Gastrocnemius medialis (tissue), 4 donors: ENCODE measurements around the gene KRTAP22-1. TPM values are rescaled to one million over a fixed set of nuclear protein-coding genes. Genes with fewer than 3 reads are reported as not detected.

Experiments used
- ATAC-seq, 2 donors: fragments of 150-250 bp; one replicate each; pipeline ENCODE4 v1.9.1; 2016
- DNase-seq, 2 donors: peaks; one replicate each; pipeline ENCODE4 v3.0.0-alpha.2; 2019
- H3K27ac ChIP-seq, 4 donors: fragments of 200-600 bp; sonication (generic); 1 replicate in 1 of 4; 2 replicates in 3 of 4; pipeline ENCODE4 v1.5.1; 2016 to 2018; ENCODE audit warnings: mild to moderate bottlenecking in 2 of 4, moderate library complexity in 1 of 4
- H3K27me3 ChIP-seq, 3 donors: fragments of 200-600 bp; sonication (generic) in 2 of 3; 1 replicate in 1 of 3; 2 replicates in 2 of 3; pipeline versions ENCODE4 v1.5.1 to v1.6.0; 2016 to 2019; ENCODE audit warnings: mild to moderate bottlenecking in 1 of 3, moderate library complexity in 1 of 3
- H3K36me3 ChIP-seq, 2 donors: fragments of 200-600 bp; sonication (generic) in 1 of 2; one replicate each; pipeline ENCODE4 v1.5.1; 2017 to 2018
- H3K4me1 ChIP-seq, 2 donors: fragments of 200-600 bp; sonication (generic) in 1 of 2; one replicate each; pipeline ENCODE4 v1.5.1; 2016 to 2017; ENCODE audit warnings: mild to moderate bottlenecking in 2 of 2
- H3K4me3 ChIP-seq, 4 donors: fragments of 200-600 bp; sonication (generic) in 3 of 4; 1 replicate in 1 of 4; 2 replicates in 3 of 4; pipeline ENCODE4 v1.5.1; 2016 to 2019; ENCODE audit warnings: mild to moderate bottlenecking in 2 of 4
- H3K9me3 ChIP-seq, 3 donors: fragments of 200-600 bp; sonication (generic) in 2 of 3; 1 replicate in 1 of 3; 2 replicates in 2 of 3; pipeline ENCODE4 v1.5.1; 2016 to 2019
- POLR2A ChIP-seq, 2 donors: fragments of 450-650 bp; IDR thresholded peaks; one replicate each; pipeline ENCODE4 v1.6.1; 2017; ENCODE audit warnings: antibody characterized with exemption in 2 of 2, mild to moderate bottlenecking in 2 of 2, moderate library complexity in 2 of 2
- in situ Hi-C, 4 donors: fragments of 200-750 bp; cut with MboI; loops; one replicate each; pipeline versions ENCODE4 v1.15.0 to v1.8.0; 2017; ENCODE audit warnings: low sequenced_read_pairs in 4 of 4
- intact Hi-C: fragments of 100-400 bp; cut with DNase I; formaldehyde crosslinking; loops from one replicate; pipeline ENCODE4 v1.15.1; 2023; ENCODE audit warnings: low total_unique reads
- total RNA-seq, 4 donors: library from RNA; depleted of rRNA; stranded (reverse); fragments of >200 nt; gene quantifications; one replicate each; pipeline versions ENCODE4 v1.1.0 to v1.2.3, GENCODE V29; 2016
- TF ChIP-seq, protein P1 (sequence below), 5 experiments: fragments of 450-650 bp in 3 of 5; fragments of 200-600 bp in 2 of 5; sonication (generic) in 2 of 5; IDR thresholded peaks in 4 of 5; conservative IDR thresholded peaks in 1 of 5; 1 replicate in 4 of 5; 2 replicates in 1 of 5; pipeline ENCODE4 v1.5.1; 2016 to 2019; ENCODE audit warnings: antibody characterized with exemption in 5 of 5, mild to moderate bottlenecking in 3 of 5, moderate library complexity in 3 of 5

Gene KRTAP22-1
- total RNA-seq, 4 donors from 2014 or later: not detected

- no peak overlapping the region for H3K27ac ChIP-seq
- H3K4me3 ChIP-seq: no peak overlapping the region
- intact Hi-C loops (no loop called here), in situ Hi-C loops (no loop called here)
- H3K36me3 ChIP-seq: no peaks in the 10 kb centered on the region
- H3K27me3 ChIP-seq: no peaks in the 10 kb centered on the region
- H3K4me1 ChIP-seq: no peaks in the 10 kb centered on the region
- H3K9me3 ChIP-seq: no peaks in the 10 kb centered on the region
- ATAC-seq (no peak), DNase-seq (no peak)
- TF ChIP-seq, protein P1, sequence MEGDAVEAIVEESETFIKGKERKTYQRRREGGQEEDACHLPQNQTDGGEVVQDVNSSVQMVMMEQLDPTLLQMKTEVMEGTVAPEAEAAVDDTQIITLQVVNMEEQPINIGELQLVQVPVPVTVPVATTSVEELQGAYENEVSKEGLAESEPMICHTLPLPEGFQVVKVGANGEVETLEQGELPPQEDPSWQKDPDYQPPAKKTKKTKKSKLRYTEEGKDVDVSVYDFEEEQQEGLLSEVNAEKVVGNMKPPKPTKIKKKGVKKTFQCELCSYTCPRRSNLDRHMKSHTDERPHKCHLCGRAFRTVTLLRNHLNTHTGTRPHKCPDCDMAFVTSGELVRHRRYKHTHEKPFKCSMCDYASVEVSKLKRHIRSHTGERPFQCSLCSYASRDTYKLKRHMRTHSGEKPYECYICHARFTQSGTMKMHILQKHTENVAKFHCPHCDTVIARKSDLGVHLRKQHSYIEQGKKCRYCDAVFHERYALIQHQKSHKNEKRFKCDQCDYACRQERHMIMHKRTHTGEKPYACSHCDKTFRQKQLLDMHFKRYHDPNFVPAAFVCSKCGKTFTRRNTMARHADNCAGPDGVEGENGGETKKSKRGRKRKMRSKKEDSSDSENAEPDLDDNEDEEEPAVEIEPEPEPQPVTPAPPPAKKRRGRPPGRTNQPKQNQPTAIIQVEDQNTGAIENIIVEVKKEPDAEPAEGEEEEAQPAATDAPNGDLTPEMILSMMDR (IDR thresholded peaks at IDR 0.05 in 4 of 5, conservative IDR thresholded peaks at IDR 0.05 in 1 of 5): no peak
- no peak for TF ChIP-seq POLR2A (IDR thresholded peaks at IDR 0.05)
These were observed 5.1 kb downstream of the KRTAP22-1 start for GRCh38 chr21:30605968-30606367.

- DNase-seq: no peak
- intact Hi-C loops (no loop called here), in situ Hi-C loops (no loop called here)
- no peak for ATAC-seq
- Histone ChIP-seq H3K27ac (no peak overlapping the region), H3K27me3 (no peaks in the 10 kb centered on the region), H3K9me3 (no peaks in the 10 kb centered on the region), H3K36me3 (no peaks in the 10 kb centered on the region), H3K4me3 (no peak overlapping the region), H3K4me1 (no peaks in the 10 kb centered on the region)
- TF ChIP-seq, protein P1 (IDR thresholded peaks at IDR 0.05 in 4 of 5, conservative IDR thresholded peaks at IDR 0.05 in 1 of 5): no peak
- TF ChIP-seq POLR2A (IDR thresholded peaks at IDR 0.05): no peak
These were observed 11.2 kb downstream of the KRTAP22-1 start for GRCh38 chr21:30612132-30612531.

DNA sequence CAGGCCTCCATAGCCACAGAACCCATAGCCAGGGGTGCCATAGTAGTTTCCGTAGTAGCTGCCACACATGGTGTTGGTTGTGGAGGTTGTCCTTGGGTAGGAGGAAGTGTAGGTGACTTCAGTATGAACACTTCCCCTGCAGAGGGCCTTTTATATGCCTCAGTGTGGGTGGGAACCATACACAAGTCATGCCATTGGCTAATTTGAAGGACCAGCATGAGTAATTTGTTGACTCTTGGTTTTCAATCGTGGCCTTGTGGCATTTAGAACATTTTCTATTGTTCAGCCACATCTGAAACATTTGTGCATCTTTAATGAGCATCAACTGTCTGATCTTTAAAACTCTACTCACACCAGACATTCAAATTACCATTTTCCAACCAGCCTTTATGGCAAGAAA, 12.9 kb downstream of the KRTAP22-1 start, which contains the start of gene KRTAP6-1:
Gene KRTAP6-1, minus strand, starts transcription at position 95 of the 400 bp plus-strand sequence. Its CDS starts 26 bp downstream, at position 69.
- Histone ChIP-seq H3K4me3 (no peak within 1 kb of the TSS), H3K27ac (no peak within 1 kb of the TSS), H3K4me1 (no peaks in the 10 kb centered on the region), H3K27me3 (no peaks in the 10 kb centered on the region), H3K36me3 (no peaks in the 10 kb centered on the region), H3K9me3 (no peaks in the 10 kb centered on the region)
- intact Hi-C loops: no loop called here
- no peak for ATAC-seq
- TF ChIP-seq, protein P1 (IDR thresholded peaks at IDR 0.05 in 4 of 5, conservative IDR thresholded peaks at IDR 0.05 in 1 of 5): no peak
- TF ChIP-seq POLR2A (IDR thresholded peaks at IDR 0.05): no peak
- in situ Hi-C loops: no loop called here
- DNase-seq: no peak

DNA sequence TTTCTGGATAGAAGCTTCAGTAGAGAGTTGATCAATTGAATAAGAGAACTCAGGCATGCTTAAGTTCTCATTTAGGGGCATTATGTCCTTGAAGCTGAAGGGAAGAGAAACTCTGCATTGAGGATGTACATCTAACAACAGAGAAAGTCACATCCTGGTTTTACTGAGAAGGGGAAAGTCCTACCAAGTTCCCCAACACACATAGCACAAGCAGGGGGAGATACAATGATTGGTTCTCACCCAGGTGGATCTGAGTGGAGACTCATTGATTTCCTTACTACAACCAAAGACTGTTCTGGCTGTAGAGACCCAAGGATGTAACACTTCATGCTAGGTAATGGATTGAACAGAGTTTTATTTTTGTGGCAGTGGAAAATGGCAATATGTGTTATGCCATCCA, 14.3 kb downstream of the KRTAP22-1 start:
- no peak for TF ChIP-seq POLR2A (IDR thresholded peaks at IDR 0.05)
- TF ChIP-seq, protein P1 (IDR thresholded peaks at IDR 0.05 in 4 of 5, conservative IDR thresholded peaks at IDR 0.05 in 1 of 5): no peak
- DNase-seq (no peak), ATAC-seq (no peak)
- no peaks in the 10 kb centered on the region for H3K9me3 ChIP-seq
- in situ Hi-C loops (no loop called here), intact Hi-C loops (no loop called here)
- H3K27ac ChIP-seq: no peak overlapping the region
- no peaks in the 10 kb centered on the region for H3K36me3 ChIP-seq
- no peaks in the 10 kb centered on the region for H3K4me1 ChIP-seq
- no peaks in the 10 kb centered on the region for H3K27me3 ChIP-seq
- H3K4me3 ChIP-seq: no peak overlapping the region

GRCh38 chr21:30616125-30616524, 15.2 kb downstream of the KRTAP22-1 start, which contains the start of gene KRTAP20-1:
KRTAP20-1 (plus strand) TSS chr21:30616425; CDS start chr21:30616455, 30 bp downstream.
- TF ChIP-seq, protein P1 (IDR thresholded peaks at IDR 0.05 in 4 of 5, conservative IDR thresholded peaks at IDR 0.05 in 1 of 5): no peak
- TF ChIP-seq POLR2A (IDR thresholded peaks at IDR 0.05): no peak
- ATAC-seq (no peak), DNase-seq (no peak)
- H3K36me3 ChIP-seq: no peaks in the 10 kb centered on the region
- no peak within 1 kb of the TSS for H3K27ac ChIP-seq
- H3K4me1 ChIP-seq: no peaks in the 10 kb centered on the region
- H3K4me3 ChIP-seq: no peak within 1 kb of the TSS
- H3K27me3 ChIP-seq: no peaks in the 10 kb centered on the region
- intact Hi-C loops (no loop called here), in situ Hi-C loops (no loop called here)
- no peaks in the 10 kb centered on the region for H3K9me3 ChIP-seq
